ENCODE data around the gene NIT1. TPM values are rescaled to one million over a fixed set of nuclear protein-coding genes. Genes with fewer than 3 reads are reported as not detected.

The NIT1 gene
- total and polyA plus RNA-seq, 2 donors (not counting 3 experiments of a cell fraction or from before 2014, with no cell fraction given): 20.3 to 26.5 TPM

GRCh38 chr1:161091796-161092507, 26.0 kb upstream of the NIT1 start:
- no peaks in the 10 kb centered on the region for H3K79me2 ChIP-seq (ENCODE audit: control insufficient read depth, insufficient read depth, low read length)
- BruUV-seq (replicated peaks): no TSS peak
- no peak overlapping the region for H3K4me2 ChIP-seq (ENCODE audit: insufficient read depth, low read length)
- no peak for DNase-seq (ENCODE audit: low read depth, low spot score)
- no peak overlapping the region for H2AFZ ChIP-seq (ENCODE audit: low read depth, low read length)
- H3K27me3 ChIP-seq (ENCODE audit: control insufficient read depth in 2 of 2, insufficient read depth in 2 of 2, low read length in 2 of 2): no peaks in the 10 kb centered on the region
- no peak overlapping the region for H3K4me3 ChIP-seq (replicated peaks in 1 of 3; ENCODE audit: insufficient read depth in 1 of 3, low read depth in 1 of 3, low read length in 3 of 3)
- ChIA-PET CTCF (interaction anchor here (1.5 kb wide), 1 partner anchor 94 kb away, joined by 4 read pairs; no protein-coding TSS in a partner anchor), POLR2A (no interaction called here)
- intact Hi-C loops (cut with micrococcal nuclease): no loop called here
- no peak for FAIRE-seq
- H3K4me1 ChIP-seq (ENCODE audit: control insufficient read depth, extremely low read depth, insufficient read depth, low read length): no peaks in the 10 kb centered on the region
- no peaks in the 10 kb centered on the region for H3K9me1 ChIP-seq (replicated peaks; ENCODE audit: control insufficient read depth, extremely low read depth, insufficient read depth, low read length)
- dilution Hi-C loops (cut with MboI; ENCODE audit: extremely low pct_ligation_motif_present, low sequenced_read_pairs): no loop called here
- H3K27ac ChIP-seq (ENCODE audit: insufficient read depth, low read depth, low read length): no peak overlapping the region
- H4K20me1 ChIP-seq (replicated peaks; ENCODE audit: control insufficient read depth, extremely low read depth, insufficient read depth, low read length): no peaks in the 10 kb centered on the region
- H3K9me3 ChIP-seq (replicated peaks; ENCODE audit: control insufficient read depth, insufficient read depth, low read length): no peaks in the 10 kb centered on the region
- TF ChIP-seq EZH2 (IDR thresholded peaks at IDR 0.05; ENCODE audit: borderline replicate concordance, low read depth, low read length, severe bottlenecking) (no peak), CTCF (IDR thresholded peaks at IDR 0.05; ENCODE audit: extremely low read depth in 1 of 2, insufficient read depth in 1 of 2, low read depth in 1 of 2, low read length in 2 of 2) (no peak), FOS (IDR thresholded peaks at IDR 0.05; ENCODE audit: borderline replicate concordance, insufficient read depth, low read length) (no peak), POLR2AphosphoS5 (IDR thresholded peaks at IDR 0.05; ENCODE audit: insufficient read depth, low read depth, low read length) (no peak), POLR2A (IDR thresholded peaks at IDR 0.05; ENCODE audit: low read depth, low read length) (no peak), MAX (IDR thresholded peaks at IDR 0.05; ENCODE audit: insufficient read depth, insufficient read length) (no peak), GATA2 (IDR thresholded peaks at IDR 0.05; ENCODE audit: insufficient read depth, insufficient read length, low read depth, low read length) (no peak), MYC (IDR thresholded peaks at IDR 0.05; ENCODE audit: low read depth, low read length) (no peak), JUN (IDR thresholded peaks at IDR 0.05; ENCODE audit: borderline replicate concordance, insufficient read depth, insufficient read length, low read depth) (no peak)
- no peak overlapping the region for H3K9ac ChIP-seq (replicated peaks; ENCODE audit: extremely low read depth, insufficient read depth, low read length)
- no peaks in the 10 kb centered on the region for H3K36me3 ChIP-seq (ENCODE audit: control insufficient read depth in 2 of 2, extremely low read depth in 1 of 2, insufficient read depth in 2 of 2, low read length in 2 of 2)

Measured in endothelial cell of umbilical vein (primary cell).